A673 (cell line): Measurements from ENCODE around the gene HAGH. TPM values are rescaled to one million over a fixed set of nuclear protein-coding genes. Genes with fewer than 3 reads are reported as not detected.

Experiments used
- BruUV-seq: library from RNA; stranded (reverse); fragments of 400-500 nt; replicated peaks from 2 replicates; lab custom pipeline; 2021; lab: Mats Ljungman, UMichigan
- CTCF ChIA-PET: fragments of 300-600 bp; sonication (Branson Sonifier 250); formaldehyde crosslinking; loops from one replicate; lab custom pipeline; 2022; ENCODE audit warnings: antibody characterized with exemption; lab: Charles Lee
- POLR2A ChIA-PET: fragments of 300-600 bp; sonication (Branson Sonifier 250); formaldehyde crosslinking; loops from one replicate; lab custom pipeline; 2022; ENCODE audit warnings: antibody characterized with exemption; ENCODE audit not compliant: low non-redundant PET; lab: Charles Lee
- DNase-seq: peaks from one replicate; pipeline ENCODE4 v3.0.0-alpha.2; 2015; ENCODE audit warnings: low spot score
- H3K27ac ChIP-seq: fragments of 200-600 bp; sonication (generic); 2 replicates; pipeline ENCODE4 v1.5.1; 2016; ENCODE audit warnings: mixed run types, low read depth, mild to moderate bottlenecking, mixed read lengths, antibody characterized with exemption, low read length; ENCODE audit not compliant: poor library complexity, severe bottlenecking
- H3K27me3 ChIP-seq: fragments of 200-600 bp; sonication (generic); replicated peaks from 2 replicates; pipeline ENCODE4 v1.6.1; 2017; ENCODE audit warnings: mixed run types, low read depth, mild to moderate bottlenecking, mixed read lengths, antibody characterized with exemption, low read length; ENCODE audit not compliant: insufficient read depth, poor library complexity
- H3K36me3 ChIP-seq: fragments of 200-600 bp; sonication (generic); 2 replicates; pipeline ENCODE4 v1.6.1; 2016; ENCODE audit warnings: mixed run types, mild to moderate bottlenecking, mixed read lengths, antibody characterized with exemption, low read length; ENCODE audit not compliant: insufficient read depth, poor library complexity, severe bottlenecking
- H3K4me1 ChIP-seq: fragments of 200-600 bp; sonication (generic); 2 replicates; pipeline ENCODE4 v1.6.1; 2017; ENCODE audit warnings: mixed run types, mild to moderate bottlenecking, mixed read lengths, antibody characterized with exemption, low read length; ENCODE audit not compliant: insufficient read depth, poor library complexity, severe bottlenecking
- H3K4me3 ChIP-seq: fragments of 200-600 bp; sonication (generic); 2 replicates; pipeline ENCODE4 v1.5.1; 2016; ENCODE audit warnings: low read depth, mixed run types, mild to moderate bottlenecking, mixed read lengths, low read length; ENCODE audit not compliant: poor library complexity, severe bottlenecking
- H3K9me3 ChIP-seq: fragments of 200-600 bp; sonication (generic); 2 replicates; pipeline ENCODE4 v1.6.1; 2016; ENCODE audit warnings: mixed run types, low read depth, mild to moderate bottlenecking, mixed read lengths, antibody characterized with exemption, low read length; ENCODE audit not compliant: poor library complexity, severe bottlenecking
- EZH2 ChIP-seq: fragments of 200-600 bp; sonication (generic); IDR thresholded peaks from 2 replicates; pipeline ENCODE4 v1.6.1; 2017; ENCODE audit warnings: borderline replicate concordance, low read depth, mild to moderate bottlenecking, mixed read lengths, antibody characterized with exemption, low read length; ENCODE audit not compliant: poor library complexity, severe bottlenecking
- intact Hi-C: fragments of 100-400 bp; cut with micrococcal nuclease; formaldehyde crosslinking; loops from one replicate; pipeline ENCODE4 v1.10.0; 2022; ENCODE audit not compliant: unreplicated experiment
- total RNA-seq: library from RNA; stranded (reverse); gene quantifications from 2 replicates; pipeline ENCODE4 v1.2.3, GENCODE V29; 2021
- TF ChIP-seq, protein P1 (sequence below): fragments of 300-800, 200-600 bp; sonication (generic); conservative IDR thresholded peaks from 2 replicates; pipeline ENCODE4 v1.5.1; 2017; ENCODE audit warnings: low read depth, mild to moderate bottlenecking, antibody characterized with exemption, low read length, moderate library complexity, mixed read lengths

HAGH gene
- total RNA-seq, 1 experiment from 2014 or later, result 14.4 TPM

DNA sequence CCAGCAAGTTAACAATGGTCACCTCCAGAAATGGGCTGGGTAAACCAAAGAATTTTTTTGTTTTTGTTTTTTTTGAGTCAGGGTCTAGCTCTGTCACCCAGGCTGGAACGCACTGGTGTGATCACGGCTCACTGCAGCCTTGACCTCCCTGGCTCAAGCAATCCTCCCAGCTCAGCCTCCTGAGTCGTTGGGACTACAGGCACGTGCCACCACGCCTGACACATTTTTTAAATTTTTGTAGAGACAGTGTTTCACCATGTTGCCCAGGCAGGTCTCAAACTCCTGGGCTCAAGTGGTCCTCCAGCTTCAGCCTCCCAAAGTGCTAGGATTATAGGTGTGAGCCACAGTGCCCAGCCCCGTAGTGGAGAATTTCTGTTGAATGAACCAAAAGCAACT lies 46.0 kb downstream of the HAGH start:
- TF ChIP-seq EZH2, result no peak
- TF ChIP-seq, protein P1, sequence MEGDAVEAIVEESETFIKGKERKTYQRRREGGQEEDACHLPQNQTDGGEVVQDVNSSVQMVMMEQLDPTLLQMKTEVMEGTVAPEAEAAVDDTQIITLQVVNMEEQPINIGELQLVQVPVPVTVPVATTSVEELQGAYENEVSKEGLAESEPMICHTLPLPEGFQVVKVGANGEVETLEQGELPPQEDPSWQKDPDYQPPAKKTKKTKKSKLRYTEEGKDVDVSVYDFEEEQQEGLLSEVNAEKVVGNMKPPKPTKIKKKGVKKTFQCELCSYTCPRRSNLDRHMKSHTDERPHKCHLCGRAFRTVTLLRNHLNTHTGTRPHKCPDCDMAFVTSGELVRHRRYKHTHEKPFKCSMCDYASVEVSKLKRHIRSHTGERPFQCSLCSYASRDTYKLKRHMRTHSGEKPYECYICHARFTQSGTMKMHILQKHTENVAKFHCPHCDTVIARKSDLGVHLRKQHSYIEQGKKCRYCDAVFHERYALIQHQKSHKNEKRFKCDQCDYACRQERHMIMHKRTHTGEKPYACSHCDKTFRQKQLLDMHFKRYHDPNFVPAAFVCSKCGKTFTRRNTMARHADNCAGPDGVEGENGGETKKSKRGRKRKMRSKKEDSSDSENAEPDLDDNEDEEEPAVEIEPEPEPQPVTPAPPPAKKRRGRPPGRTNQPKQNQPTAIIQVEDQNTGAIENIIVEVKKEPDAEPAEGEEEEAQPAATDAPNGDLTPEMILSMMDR, result no peak
- Histone ChIP-seq H3K27ac (no peak overlapping the region), H3K36me3 (peaks cover 14% of the 10 kb centered on the region), H3K9me3 (no peaks in the 10 kb centered on the region), H3K4me3 (no peak overlapping the region), H3K27me3 (no peaks in the 10 kb centered on the region), H3K4me1 (no peaks in the 10 kb centered on the region)
- intact Hi-C loops, result no loop called here
- CTCF ChIA-PET, result no interaction called here
- POLR2A ChIA-PET, result no interaction called here
- no peak for DNase-seq
- no TSS peak for BruUV-seq

GRCh38 chr16:1779741-1780676 lies 46.6 kb downstream of the HAGH start:
- ChIA-PET CTCF (no interaction called here), POLR2A (interaction anchor here (0.6 kb wide), 1 partner anchor 10 kb away, joined by 3 read pairs; no protein-coding TSS in a partner anchor)
- no peaks in the 10 kb centered on the region for H3K4me1 ChIP-seq
- peaks cover 14% of the 10 kb centered on the region for H3K36me3 ChIP-seq
- no peak for DNase-seq
- H3K27ac ChIP-seq, result no peak overlapping the region
- BruUV-seq, result no TSS peak
- intact Hi-C loops, result loop anchor here (10.0 kb wide), 1 partner anchor 45 kb away; the partner anchor contains the start of genes FAHD1 and HAGH
- H3K9me3 ChIP-seq, result no peaks in the 10 kb centered on the region
- H3K27me3 ChIP-seq, result no peaks in the 10 kb centered on the region
- no peak overlapping the region for H3K4me3 ChIP-seq
- TF ChIP-seq, protein P1, result no peak

GRCh38 chr16:1779234-1779701 lies 47.4 kb downstream of the HAGH start:
- H3K36me3 ChIP-seq, result peaks cover 14% of the 10 kb centered on the region
- no TSS peak for BruUV-seq
- H3K4me1 ChIP-seq, result no peaks in the 10 kb centered on the region
- H3K27ac ChIP-seq, result no peak overlapping the region
- ChIA-PET POLR2A (interaction anchor here (0.6 kb wide), 1 partner anchor 11 kb away, joined by 3 read pairs; no protein-coding TSS in a partner anchor), CTCF (no interaction called here)
- no peak overlapping the region for H3K4me3 ChIP-seq
- no peaks in the 10 kb centered on the region for H3K27me3 ChIP-seq
- no peak for TF ChIP-seq EZH2
- TF ChIP-seq, protein P1, result no peak
- intact Hi-C loops, result loop anchor here (10.0 kb wide), 1 partner anchor 46 kb away; the partner anchor contains the start of genes FAHD1 and HAGH
- no peaks in the 10 kb centered on the region for H3K9me3 ChIP-seq
- DNase-seq, result no peak
